Natural killer cell (primary cell): ENCODE results near the gene ZNF219. TPM values are rescaled to one million over a fixed set of nuclear protein-coding genes. Genes with fewer than 3 reads are reported as not detected.

Source experiments
- ATAC-seq, 3 donors: fragments of 150-1000 bp in 2 of 3; fragments of 200-7000 bp in 1 of 3; cut with Tn5 transposase; 1 replicate in 1 of 3; 2 replicates in 2 of 3; pipeline ENCODE4 v1.10.0; 2021; ENCODE audit warnings: mild to moderate bottlenecking in 2 of 3, moderate library complexity in 2 of 3
- DNase-seq, 2 donors: peaks; one replicate each; pipeline versions ENCODE4 v3.0.0 to v3.0.0-alpha.2; 2013 to 2021; ENCODE audit warnings: mixed read lengths in 1 of 2
- H3K27ac ChIP-seq: one replicate; pipeline ENCODE4 v1.5.1; 2013; ENCODE audit warnings: mild to moderate bottlenecking, low read length
- H3K27me3 ChIP-seq: one replicate; pipeline ENCODE4 v1.6.1; 2013; ENCODE audit warnings: low read length; ENCODE audit not compliant: control insufficient read depth, insufficient read depth
- H3K36me3 ChIP-seq: one replicate; pipeline ENCODE4 v1.6.1; 2013; ENCODE audit warnings: low read length; ENCODE audit not compliant: control insufficient read depth, insufficient read depth
- H3K4me1 ChIP-seq: one replicate; pipeline ENCODE4 v1.6.1; 2013; ENCODE audit warnings: low read length; ENCODE audit not compliant: control insufficient read depth, insufficient read depth
- H3K4me3 ChIP-seq: one replicate; pipeline ENCODE4 v1.5.1; 2013; ENCODE audit warnings: low read length
- H3K9me3 ChIP-seq: one replicate; pipeline ENCODE4 v1.6.1; 2013; ENCODE audit warnings: low read length; ENCODE audit not compliant: control insufficient read depth, insufficient read depth
- H3K27ac Mint-ChIP-seq, 2 donors: one replicate each; pipeline ENCODE4 v1.8.0; 2022; ENCODE audit warnings: mild to moderate bottlenecking in 2 of 2, mixed read lengths in 2 of 2, moderate library complexity in 1 of 2
- H3K27me3 Mint-ChIP-seq, 2 donors: one replicate each; pipeline ENCODE4 v1.8.0; 2022; ENCODE audit warnings: low read depth in 2 of 2, mixed read lengths in 2 of 2
- H3K36me3 Mint-ChIP-seq: one replicate; pipeline ENCODE4 v1.8.0; 2022; ENCODE audit warnings: mixed read lengths
- H3K4me1 Mint-ChIP-seq, 2 donors: one replicate each; pipeline ENCODE4 v1.8.0; 2022; ENCODE audit warnings: mixed read lengths in 2 of 2
- H3K4me3 Mint-ChIP-seq: one replicate; pipeline ENCODE4 v1.8.0; 2022; ENCODE audit warnings: mild to moderate bottlenecking, moderate library complexity, mixed read lengths
- H3K9me3 Mint-ChIP-seq, 2 donors: one replicate each; pipeline ENCODE4 v1.8.0; 2022; ENCODE audit warnings: mixed read lengths in 2 of 2
- WGBS: methylation state at CpG from one replicate; pipeline ENCODE4 v1.1.7; 2013; ENCODE audit warnings: missing lambda C conversion rate; ENCODE audit not compliant: insufficient coverage; 5-methylcytosine and 5-hydroxymethylcytosine counted together
- intact Hi-C: fragments of 100-400 bp; cut with micrococcal nuclease; formaldehyde crosslinking; loops from one replicate; pipeline ENCODE4 v1.14.2; 2022
- total RNA-seq, 4 donors: library from RNA; stranded (reverse); fragments of 120-200 nt in 1 of 4; gene quantifications; one replicate each; pipeline versions ENCODE4 v1.2.3 to v1.2.4, GENCODE V29; 2013 to 2022
- TF ChIP-seq, protein P1 (sequence below): fragments of 200-600 bp; IDR thresholded peaks from one replicate; pipeline ENCODE4 v1.8.0; 2022; ENCODE audit warnings: antibody characterized with exemption

The ZNF219 gene
- total RNA-seq, 3 donors from 2014 or later (not counting 1 experiment from before 2014, with no cell fraction given): 5.6 to 8.4 (median 7.7) TPM

DNA sequence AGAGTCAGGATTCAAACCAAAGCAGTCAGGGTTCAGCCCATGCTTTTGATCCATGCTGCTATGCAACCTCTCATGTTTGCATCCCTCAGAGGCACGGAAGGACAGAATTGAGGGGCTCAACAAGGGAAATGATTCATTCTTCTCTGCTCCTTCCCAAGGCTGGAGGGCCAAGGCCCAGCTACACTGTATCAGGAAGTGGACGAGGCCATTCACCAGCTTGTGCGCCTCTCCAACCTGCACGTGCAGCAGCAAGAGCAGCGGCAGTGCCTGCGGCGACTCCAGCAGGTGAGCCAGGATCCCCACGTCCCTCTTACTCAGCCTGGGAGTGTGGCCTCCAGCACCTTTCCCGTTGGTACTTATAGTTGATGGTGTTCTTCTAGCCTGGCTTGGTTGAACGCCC, 19.7 kb downstream of the ZNF219 start:
- no peaks in the 10 kb centered on the region for H3K36me3 ChIP-seq
- 90% methylated on average over 8 of the region's 10 CpGs for WGBS
- DNase-seq: no peak
- H3K4me1 ChIP-seq: no peaks in the 10 kb centered on the region
- no peaks in the 10 kb centered on the region for H3K9me3 ChIP-seq
- ATAC-seq: no peak
- no peak overlapping the region for H3K27ac ChIP-seq
- intact Hi-C loops: no loop called here
- peaks cover 2% of the 10 kb centered on the region for H3K27me3 ChIP-seq
- H3K4me1 Mint-ChIP-seq: no peaks in the 10 kb centered on the region
- H3K27ac Mint-ChIP-seq: no peak overlapping the region
- H3K4me3 ChIP-seq: no peak overlapping the region
- TF ChIP-seq, protein P1, sequence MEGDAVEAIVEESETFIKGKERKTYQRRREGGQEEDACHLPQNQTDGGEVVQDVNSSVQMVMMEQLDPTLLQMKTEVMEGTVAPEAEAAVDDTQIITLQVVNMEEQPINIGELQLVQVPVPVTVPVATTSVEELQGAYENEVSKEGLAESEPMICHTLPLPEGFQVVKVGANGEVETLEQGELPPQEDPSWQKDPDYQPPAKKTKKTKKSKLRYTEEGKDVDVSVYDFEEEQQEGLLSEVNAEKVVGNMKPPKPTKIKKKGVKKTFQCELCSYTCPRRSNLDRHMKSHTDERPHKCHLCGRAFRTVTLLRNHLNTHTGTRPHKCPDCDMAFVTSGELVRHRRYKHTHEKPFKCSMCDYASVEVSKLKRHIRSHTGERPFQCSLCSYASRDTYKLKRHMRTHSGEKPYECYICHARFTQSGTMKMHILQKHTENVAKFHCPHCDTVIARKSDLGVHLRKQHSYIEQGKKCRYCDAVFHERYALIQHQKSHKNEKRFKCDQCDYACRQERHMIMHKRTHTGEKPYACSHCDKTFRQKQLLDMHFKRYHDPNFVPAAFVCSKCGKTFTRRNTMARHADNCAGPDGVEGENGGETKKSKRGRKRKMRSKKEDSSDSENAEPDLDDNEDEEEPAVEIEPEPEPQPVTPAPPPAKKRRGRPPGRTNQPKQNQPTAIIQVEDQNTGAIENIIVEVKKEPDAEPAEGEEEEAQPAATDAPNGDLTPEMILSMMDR: no peak
- H3K4me3 Mint-ChIP-seq: no peak overlapping the region
- no peaks in the 10 kb centered on the region for H3K36me3 Mint-ChIP-seq
- H3K9me3 Mint-ChIP-seq: no peaks in the 10 kb centered on the region
- H3K27me3 Mint-ChIP-seq: peaks cover 1 to 2% of the 10 kb centered on the region in 2 donors

DNA sequence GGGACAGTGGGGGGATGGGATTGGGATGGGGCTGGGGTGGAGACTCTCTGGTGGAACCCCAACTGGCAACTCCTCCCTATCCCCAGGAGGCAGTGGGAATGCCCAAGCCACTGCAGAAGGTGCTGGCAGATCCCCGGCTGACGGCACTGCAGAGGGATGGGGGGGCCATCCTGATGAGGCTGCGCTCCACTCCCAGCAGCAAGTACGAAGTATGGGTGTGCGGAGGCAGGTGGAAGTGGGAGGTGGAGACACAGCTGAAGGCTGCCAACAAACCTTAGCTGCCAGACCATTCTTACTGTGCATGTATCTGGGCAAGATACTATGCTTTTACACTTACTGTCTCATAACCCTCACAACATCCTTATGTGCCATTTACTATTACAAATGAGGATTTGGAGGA, 20.2 kb downstream of the ZNF219 start:
- intact Hi-C loops: no loop called here
- no peaks in the 10 kb centered on the region for H3K9me3 Mint-ChIP-seq
- H3K27ac Mint-ChIP-seq: no peak overlapping the region
- no peak for DNase-seq
- no peak overlapping the region for H3K4me3 Mint-ChIP-seq
- Histone ChIP-seq H3K27ac (no peak overlapping the region), H3K36me3 (no peaks in the 10 kb centered on the region), H3K27me3 (peaks cover 2% of the 10 kb centered on the region), H3K9me3 (no peaks in the 10 kb centered on the region), H3K4me1 (no peaks in the 10 kb centered on the region), H3K4me3 (no peak overlapping the region)
- TF ChIP-seq, protein P1: no peak
- H3K4me1 Mint-ChIP-seq: no peaks in the 10 kb centered on the region
- H3K36me3 Mint-ChIP-seq: no peaks in the 10 kb centered on the region
- H3K27me3 Mint-ChIP-seq: peaks cover 6 to 7% of the 10 kb centered on the region in 2 donors
- WGBS: 88% methylated on average over 5 of the region's 5 CpGs
- ATAC-seq: no peak

DNA sequence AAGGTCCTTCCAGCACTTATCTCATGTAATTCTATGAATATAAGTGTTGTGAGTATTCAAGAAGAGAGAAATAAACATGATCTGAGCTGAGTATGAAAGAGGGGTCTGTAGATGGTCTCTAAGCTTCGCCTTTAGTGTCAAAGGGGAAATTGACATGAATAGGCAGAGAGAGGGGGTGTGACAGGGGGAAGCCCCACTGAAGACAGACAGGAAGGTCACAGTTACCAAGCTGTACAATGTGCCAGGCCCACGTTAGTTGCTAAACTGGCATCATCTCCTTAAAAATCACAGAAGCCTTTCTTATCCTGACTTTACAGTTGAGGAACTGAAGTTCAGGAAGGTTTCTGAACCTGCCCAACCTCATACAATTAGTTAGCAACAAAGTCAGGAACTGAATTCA, 20.8 kb downstream of the ZNF219 start:
- DNase-seq: no peak
- WGBS: 42% methylated on average over 2 of the region's 2 CpGs
- Mint-ChIP-seq H3K36me3 (no peaks in the 10 kb centered on the region), H3K27me3 (peaks cover 9 to 12% of the 10 kb centered on the region in 2 donors), H3K4me1 (no peaks in the 10 kb centered on the region), H3K9me3 (no peaks in the 10 kb centered on the region), H3K4me3 (no peak overlapping the region), H3K27ac (no peak overlapping the region)
- no peak for ATAC-seq
- Histone ChIP-seq H3K27ac (no peak overlapping the region), H3K4me3 (no peak overlapping the region), H3K4me1 (peaks cover 3% of the 10 kb centered on the region), H3K27me3 (peaks cover 2% of the 10 kb centered on the region), H3K36me3 (no peaks in the 10 kb centered on the region), H3K9me3 (no peaks in the 10 kb centered on the region)
- intact Hi-C loops: no loop called here
- TF ChIP-seq, protein P1: no peak

DNA sequence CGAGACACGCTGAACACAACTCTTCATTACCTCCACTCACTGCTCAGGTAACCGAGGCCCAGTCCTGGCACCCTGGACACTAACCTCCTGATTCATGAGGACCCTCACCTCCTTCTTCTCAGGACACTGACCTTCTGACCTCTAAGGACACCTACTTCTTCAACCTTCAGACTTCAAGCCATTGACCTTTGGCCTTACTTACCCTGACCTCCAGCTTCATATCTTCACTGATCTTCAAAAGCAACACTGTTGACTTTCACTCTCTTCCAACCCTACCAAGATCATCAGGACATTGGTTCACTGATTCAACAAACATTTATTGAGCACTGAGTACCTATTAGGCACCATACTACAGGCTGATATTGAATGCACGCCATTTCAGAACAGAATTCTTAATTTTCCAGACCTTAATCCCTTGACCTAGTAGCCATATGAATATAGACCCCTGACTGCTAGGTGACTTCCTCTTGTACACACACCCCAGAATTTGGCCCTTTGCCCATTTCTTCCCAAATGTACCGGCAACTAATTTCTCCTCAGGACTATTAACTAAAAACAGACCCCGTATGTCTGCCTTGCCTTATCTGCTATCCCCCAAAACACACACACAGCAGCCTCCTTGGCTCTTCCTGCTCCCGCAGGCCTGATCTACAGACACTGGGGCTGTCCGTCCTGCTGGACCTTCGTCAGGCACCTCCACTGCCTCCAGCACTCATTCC, 22.6 kb downstream of the ZNF219 start:
- Histone ChIP-seq H3K27ac (no peak overlapping the region), H3K4me3 (no peak overlapping the region), H3K36me3 (no peaks in the 10 kb centered on the region), H3K9me3 (no peaks in the 10 kb centered on the region), H3K4me1 (peaks cover 21% of the 10 kb centered on the region), H3K27me3 (peaks cover 15% of the 10 kb centered on the region)
- DNase-seq: no peak
- H3K27ac Mint-ChIP-seq: no peak overlapping the region
- ATAC-seq: no peak
- H3K36me3 Mint-ChIP-seq: no peaks in the 10 kb centered on the region
- no peak overlapping the region for H3K4me3 Mint-ChIP-seq
- intact Hi-C loops: no loop called here
- peaks cover 24% of the 10 kb centered on the region in 2 donors for H3K27me3 Mint-ChIP-seq
- WGBS: 93% methylated on average over 9 of the region's 9 CpGs
- H3K4me1 Mint-ChIP-seq: peaks cover 11 to 17% of the 10 kb centered on the region in 2 donors
- no peaks in the 10 kb centered on the region for H3K9me3 Mint-ChIP-seq
- TF ChIP-seq, protein P1: no peak
